Heart left ventricle (tissue), 16 donors: Measurements from ENCODE around the gene EMX1. TPM values are rescaled to one million over a fixed set of nuclear protein-coding genes. Genes with fewer than 3 reads are reported as not detected.

ENCODE experiments used
- ATAC-seq, 4 donors: fragments of 200-7000 bp; cut with Tn5 transposase; one replicate each; pipeline ENCODE4 v1.9.1; 2020 to 2022; ENCODE audit warnings: moderate library complexity in 4 of 4, mild to moderate bottlenecking in 3 of 4, moderate number of reproducible peaks in 1 of 4
- DNase-seq, 5 donors: peaks; one replicate each; pipeline ENCODE4 v3.0.0-alpha.2; 2020
- H3K27ac ChIP-seq, 12 donors: fragments of 200-600 bp; sonication (generic) in 4 of 12; one replicate each; pipeline versions ENCODE4 v1.5.0 to v1.8.0; 2016 to 2022; ENCODE audit warnings: mild to moderate bottlenecking in 2 of 12
- H3K27me3 ChIP-seq, 9 donors: fragments of 200-600 bp; sonication (generic) in 2 of 9; one replicate each; pipeline versions ENCODE4 v1.5.1 to v1.8.0; 2016 to 2022; ENCODE audit warnings: mild to moderate bottlenecking in 3 of 9
- H3K36me3 ChIP-seq, 9 donors: fragments of 200-600 bp; sonication (generic) in 2 of 9; one replicate each; pipeline versions ENCODE4 v1.5.0 to v1.8.0; 2018 to 2022; ENCODE audit warnings: mild to moderate bottlenecking in 2 of 9
- H3K4me1 ChIP-seq, 12 donors: fragments of 200-600 bp; sonication (generic) in 4 of 12; one replicate each; pipeline versions ENCODE4 v1.5.0 to v1.8.0; 2016 to 2022; ENCODE audit warnings: mild to moderate bottlenecking in 3 of 12
- H3K4me3 ChIP-seq, 12 donors: fragments of 200-600 bp; sonication (generic) in 4 of 12; one replicate each; pipeline versions ENCODE4 v1.5.0 to v1.8.0; 2017 to 2022; ENCODE audit warnings: mild to moderate bottlenecking in 9 of 12, moderate library complexity in 4 of 12
- H3K9me3 ChIP-seq, 12 donors: fragments of 200-600 bp; sonication (generic) in 4 of 12; one replicate each; pipeline versions ENCODE4 v1.5.0 to v1.8.0; 2016 to 2022; ENCODE audit warnings: mild to moderate bottlenecking in 1 of 12
- POLR2A ChIP-seq, 2 donors: fragments of 450-650 bp; IDR thresholded peaks; one replicate each; pipeline ENCODE4 v1.6.1; 2017; ENCODE audit warnings: antibody characterized with exemption in 2 of 2, mild to moderate bottlenecking in 2 of 2, moderate library complexity in 2 of 2
- WGBS, 4 donors: extraction: QIAGEN DNeasy Blood & Tissue Kit in 2 of 4; methylation state at CpG; one replicate each; pipeline versions ENCODE4 v1.1.5 to v1.1.7; 2013 to 2018; 5-methylcytosine and 5-hydroxymethylcytosine counted together
- intact Hi-C, 10 donors: fragments of 100-400 bp; cut with DNase I; formaldehyde crosslinking; loops; one replicate each; pipeline versions ENCODE4 v1.11.1 to v1.14.2; 2022
- polyA plus RNA-seq, 2 donors: library from polyadenylated mRNA; stranded (reverse); fragments of 200-250 nt; gene quantifications; one replicate each; pipeline ENCODE4 v1.2.3, GENCODE V29; 2013
- total RNA-seq, 9 donors: library from RNA; depleted of rRNA in 2 of 9; stranded (reverse); fragments of >200 nt in 2 of 9; fragmentation: NEBNext Ultra II Directional in 3 of 9; extraction: Animal tissue kit (Norgen Biotek cat#: 25700) in 3 of 9; gene quantifications; one replicate each; pipeline versions ENCODE4 v1.1.0 to v1.2.4, GENCODE V29; 2016 to 2023
- TF ChIP-seq, protein P1 (sequence below), 12 donors: fragments of 200-600 bp; sonication (generic) in 4 of 12; IDR thresholded peaks; one replicate each; pipeline versions ENCODE4 v1.5.0 to v1.8.0; 2018 to 2022; ENCODE audit warnings: antibody characterized with exemption in 12 of 12, mild to moderate bottlenecking in 5 of 12
- donor health status: ischemic (EF 13 %, LVEDD 7.1; RV severe dilation, severe dysfunction).
- donor health status: healthy with polysubstance abuse.
- donor health status: DM: no; HTN: yes; CAD: no.
- donor health status: DM: no; HTN: no; CAD: no.
- donor health status: ischemic (EF 25% LVEDD 6.9; RV normal size, moderate dysfunction).
- donor health status: ischemic (EF 25% LVEDD 5.7; RV mildly dilated, moderate dysfunction).
- donor health status: healthy.
- donor health status: DM: yes; HTN: yes; CAD: no.
- donor health status: ischemic (EF 35%, LVEDD 5.7; RV mildly dilated, moderate dysfunction).
- donor health status: nonischemic (EF 11% LVEDD 7.7; RV severe dilation, severe dysfunction).
- donor health status: DM: yes; HTN: yes; CAD: no.
- donor health status: PGD.
- donor health status: ischemic (EF 29% LVEDD 5.4; RV normal size, mild dysfunction).
- donor health status: nonischemic (EF 23%, LVEDD 6.1; RV moderate dilation, normal function).

Gene EMX1
- total and polyA plus RNA-seq, 11 donors, result not detected

DNA sequence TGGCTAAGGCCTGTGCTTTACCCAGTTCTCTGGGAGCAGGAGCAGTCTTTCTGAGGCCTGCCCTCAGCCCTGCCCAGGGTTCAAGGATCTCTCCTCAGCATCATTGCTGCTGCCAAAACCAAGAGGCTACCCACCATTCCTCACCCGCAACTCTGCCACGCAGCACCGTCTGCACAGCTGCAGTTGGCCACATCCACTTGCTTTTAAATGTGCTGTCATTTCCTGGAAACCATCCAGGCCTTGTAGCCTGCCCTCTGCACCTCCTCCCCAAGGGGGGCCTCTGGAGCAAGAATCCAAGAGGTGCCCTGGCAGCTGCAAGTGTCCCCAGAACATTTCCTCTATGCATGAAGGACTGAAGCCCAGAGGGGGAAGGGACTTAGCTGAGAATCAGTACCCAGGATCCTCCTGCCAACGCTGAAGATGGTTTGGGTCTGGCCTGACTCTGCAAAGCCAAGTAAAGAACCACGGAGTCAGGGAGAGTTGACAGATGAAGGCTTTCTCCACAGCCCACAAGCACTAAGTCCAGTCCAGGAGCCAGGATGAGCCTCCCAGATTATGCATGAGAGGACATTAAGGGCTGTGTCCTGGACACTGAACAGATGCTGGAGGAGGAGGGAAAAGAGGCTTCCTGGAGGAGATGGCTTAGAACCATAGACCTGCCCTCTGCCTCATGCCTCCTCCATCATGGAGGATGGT is 14.9 kb downstream of the EMX1 start:
- H3K36me3 ChIP-seq, result no peaks in the 10 kb centered on the region
- TF ChIP-seq, protein P1, sequence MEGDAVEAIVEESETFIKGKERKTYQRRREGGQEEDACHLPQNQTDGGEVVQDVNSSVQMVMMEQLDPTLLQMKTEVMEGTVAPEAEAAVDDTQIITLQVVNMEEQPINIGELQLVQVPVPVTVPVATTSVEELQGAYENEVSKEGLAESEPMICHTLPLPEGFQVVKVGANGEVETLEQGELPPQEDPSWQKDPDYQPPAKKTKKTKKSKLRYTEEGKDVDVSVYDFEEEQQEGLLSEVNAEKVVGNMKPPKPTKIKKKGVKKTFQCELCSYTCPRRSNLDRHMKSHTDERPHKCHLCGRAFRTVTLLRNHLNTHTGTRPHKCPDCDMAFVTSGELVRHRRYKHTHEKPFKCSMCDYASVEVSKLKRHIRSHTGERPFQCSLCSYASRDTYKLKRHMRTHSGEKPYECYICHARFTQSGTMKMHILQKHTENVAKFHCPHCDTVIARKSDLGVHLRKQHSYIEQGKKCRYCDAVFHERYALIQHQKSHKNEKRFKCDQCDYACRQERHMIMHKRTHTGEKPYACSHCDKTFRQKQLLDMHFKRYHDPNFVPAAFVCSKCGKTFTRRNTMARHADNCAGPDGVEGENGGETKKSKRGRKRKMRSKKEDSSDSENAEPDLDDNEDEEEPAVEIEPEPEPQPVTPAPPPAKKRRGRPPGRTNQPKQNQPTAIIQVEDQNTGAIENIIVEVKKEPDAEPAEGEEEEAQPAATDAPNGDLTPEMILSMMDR (IDR thresholded peaks at IDR 0.05), result no peak
- no peak for TF ChIP-seq POLR2A (IDR thresholded peaks at IDR 0.05)
- no peak overlapping the region for H3K27ac ChIP-seq
- H3K4me3 ChIP-seq, result no peak overlapping the region
- peaks cover 0 to 8% (median 0%) of the 10 kb centered on the region in 12 donors for H3K4me1 ChIP-seq
- DNase-seq (peak in 1 of 5 donors; percentile 45), ATAC-seq (no peak)
- no peaks in the 10 kb centered on the region for H3K9me3 ChIP-seq
- WGBS, 4 donors, result 41 to 51% (median 47%) methylated on average over 5 of the region's 5 CpGs
- intact Hi-C loops, result no loop called here
- peaks cover 0 to 47% (median 21%) of the 10 kb centered on the region in 9 donors for H3K27me3 ChIP-seq

DNA sequence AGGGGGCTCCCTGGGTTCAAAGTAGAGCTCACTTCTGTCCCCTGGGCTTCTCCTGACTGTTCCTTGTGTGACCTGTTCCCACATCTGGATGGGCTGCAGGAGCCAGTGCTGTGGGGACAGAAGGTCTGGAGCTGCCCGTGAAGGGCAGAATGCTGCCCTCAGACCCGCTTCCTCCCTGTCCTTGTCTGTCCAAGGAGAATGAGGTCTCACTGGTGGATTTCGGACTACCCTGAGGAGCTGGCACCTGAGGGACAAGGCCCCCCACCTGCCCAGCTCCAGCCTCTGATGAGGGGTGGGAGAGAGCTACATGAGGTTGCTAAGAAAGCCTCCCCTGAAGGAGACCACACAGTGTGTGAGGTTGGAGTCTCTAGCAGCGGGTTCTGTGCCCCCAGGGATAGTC is 15.5 kb downstream of the EMX1 start:
- H3K36me3 ChIP-seq, result no peaks in the 10 kb centered on the region
- intact Hi-C loops, result no loop called here
- 89 to 100% (median 96%) methylated on average over 3 to 4 of the region's 4 CpGs for WGBS, 4 donors
- H3K4me1 ChIP-seq, result peaks cover 0 to 8% (median 0%) of the 10 kb centered on the region in 12 donors
- no peaks in the 10 kb centered on the region for H3K9me3 ChIP-seq
- no peak for ATAC-seq
- peaks cover 0 to 41% (median 14%) of the 10 kb centered on the region in 9 donors for H3K27me3 ChIP-seq
- no peak for DNase-seq
- no peak overlapping the region for H3K27ac ChIP-seq
- H3K4me3 ChIP-seq, result no peak overlapping the region
- no peak for TF ChIP-seq POLR2A (IDR thresholded peaks at IDR 0.05)
- TF ChIP-seq, protein P1 (IDR thresholded peaks at IDR 0.05), result no peak

DNA sequence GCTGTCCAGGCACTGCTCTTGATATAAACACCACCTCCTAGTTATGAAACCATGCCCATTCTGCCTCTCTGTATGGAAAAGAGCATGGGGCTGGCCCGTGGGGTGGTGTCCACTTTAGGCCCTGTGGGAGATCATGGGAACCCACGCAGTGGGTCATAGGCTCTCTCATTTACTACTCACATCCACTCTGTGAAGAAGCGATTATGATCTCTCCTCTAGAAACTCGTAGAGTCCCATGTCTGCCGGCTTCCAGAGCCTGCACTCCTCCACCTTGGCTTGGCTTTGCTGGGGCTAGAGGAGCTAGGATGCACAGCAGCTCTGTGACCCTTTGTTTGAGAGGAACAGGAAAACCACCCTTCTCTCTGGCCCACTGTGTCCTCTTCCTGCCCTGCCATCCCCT is 15.9 kb downstream of the EMX1 start:
- intact Hi-C loops, result no loop called here
- 83 to 98% (median 88%) methylated on average over 5 of the region's 5 CpGs for WGBS, 4 donors
- no peak overlapping the region for H3K27ac ChIP-seq
- peaks cover 0 to 37% (median 10%) of the 10 kb centered on the region in 9 donors for H3K27me3 ChIP-seq
- DNase-seq (no peak), ATAC-seq (no peak)
- no peaks in the 10 kb centered on the region for H3K36me3 ChIP-seq
- no peaks in the 10 kb centered on the region for H3K9me3 ChIP-seq
- peaks cover 0 to 8% (median 0%) of the 10 kb centered on the region in 12 donors for H3K4me1 ChIP-seq
- no peak for TF ChIP-seq POLR2A (IDR thresholded peaks at IDR 0.05)
- TF ChIP-seq, protein P1 (IDR thresholded peaks at IDR 0.05), result no peak
- no peak overlapping the region for H3K4me3 ChIP-seq

DNA sequence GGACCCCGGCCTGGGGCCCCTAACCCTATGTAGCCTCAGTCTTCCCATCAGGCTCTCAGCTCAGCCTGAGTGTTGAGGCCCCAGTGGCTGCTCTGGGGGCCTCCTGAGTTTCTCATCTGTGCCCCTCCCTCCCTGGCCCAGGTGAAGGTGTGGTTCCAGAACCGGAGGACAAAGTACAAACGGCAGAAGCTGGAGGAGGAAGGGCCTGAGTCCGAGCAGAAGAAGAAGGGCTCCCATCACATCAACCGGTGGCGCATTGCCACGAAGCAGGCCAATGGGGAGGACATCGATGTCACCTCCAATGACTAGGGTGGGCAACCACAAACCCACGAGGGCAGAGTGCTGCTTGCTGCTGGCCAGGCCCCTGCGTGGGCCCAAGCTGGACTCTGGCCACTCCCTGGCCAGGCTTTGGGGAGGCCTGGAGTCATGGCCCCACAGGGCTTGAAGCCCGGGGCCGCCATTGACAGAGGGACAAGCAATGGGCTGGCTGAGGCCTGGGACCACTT is 16.4 kb downstream of the EMX1 start:
- 91 to 95% (median 92%) methylated on average over 9 to 12 of the region's 12 CpGs for whole genome bisulfite sequencing, 4 donors
- H3K27ac ChIP-seq, result no peak overlapping the region
- no peak for TF ChIP-seq POLR2A (IDR thresholded peaks at IDR 0.05)
- TF ChIP-seq, protein P1 (IDR thresholded peaks at IDR 0.05), result no peak
- intact Hi-C loops, result no loop called here
- H3K27me3 ChIP-seq, result peaks cover 0 to 32% (median 6%) of the 10 kb centered on the region in 9 donors
- H3K4me1 ChIP-seq, result peaks cover 0 to 8% (median 0%) of the 10 kb centered on the region in 12 donors
- no peaks in the 10 kb centered on the region for H3K36me3 ChIP-seq
- ATAC-seq (no peak), DNase-seq (peak in 1 of 5 donors; percentile 42)
- no peak overlapping the region for H3K4me3 ChIP-seq
- no peaks in the 10 kb centered on the region for H3K9me3 ChIP-seq
